Chondrocyte (in vitro differentiated cells): ENCODE data around the gene PGLYRP2. TPM values are rescaled to one million over a fixed set of nuclear protein-coding genes. Genes with fewer than 3 reads are reported as not detected.

Experiments used
- DNase-seq: peaks from one replicate; pipeline ENCODE4 v3.0.0; 2021; ENCODE audit warnings: mixed read lengths, low spot score
- H3K27ac Mint-ChIP-seq: one replicate; pipeline ENCODE4 v1.8.0; 2021; ENCODE audit warnings: mild to moderate bottlenecking, moderate library complexity, mixed read lengths; ENCODE audit not compliant: unreplicated experiment
- H3K27me3 Mint-ChIP-seq: 2 replicates; pipeline ENCODE4 v1.8.0; 2021; ENCODE audit warnings: low read depth, mixed read lengths
- H3K36me3 Mint-ChIP-seq: 2 replicates; pipeline ENCODE4 v1.8.0; 2021; ENCODE audit warnings: low read depth, mixed read lengths
- H3K4me1 Mint-ChIP-seq: 2 replicates; pipeline ENCODE4 v1.8.0; 2021; ENCODE audit warnings: low read depth, mild to moderate bottlenecking, mixed read lengths
- H3K4me3 Mint-ChIP-seq: one replicate; pipeline ENCODE4 v1.8.0; 2021; ENCODE audit warnings: mild to moderate bottlenecking, moderate library complexity, mixed read lengths; ENCODE audit not compliant: unreplicated experiment
- H3K9me3 Mint-ChIP-seq: 2 replicates; pipeline ENCODE4 v1.8.0; 2021; ENCODE audit warnings: low read depth, mixed read lengths
- CTCF ChIP-seq: fragments of 200-600 bp; sonication (generic); IDR thresholded peaks from 2 replicates; pipeline ENCODE4 v1.5.0; 2021; ENCODE audit warnings: antibody characterized with exemption, mild to moderate bottlenecking, moderate library complexity
- total RNA-seq: library from RNA; stranded (reverse); gene quantifications from 3 replicates; pipeline ENCODE4 v1.2.1, GENCODE V29; 2021

Gene PGLYRP2
- total RNA-seq, 1 donor from 2014 or later = not detected

DNA sequence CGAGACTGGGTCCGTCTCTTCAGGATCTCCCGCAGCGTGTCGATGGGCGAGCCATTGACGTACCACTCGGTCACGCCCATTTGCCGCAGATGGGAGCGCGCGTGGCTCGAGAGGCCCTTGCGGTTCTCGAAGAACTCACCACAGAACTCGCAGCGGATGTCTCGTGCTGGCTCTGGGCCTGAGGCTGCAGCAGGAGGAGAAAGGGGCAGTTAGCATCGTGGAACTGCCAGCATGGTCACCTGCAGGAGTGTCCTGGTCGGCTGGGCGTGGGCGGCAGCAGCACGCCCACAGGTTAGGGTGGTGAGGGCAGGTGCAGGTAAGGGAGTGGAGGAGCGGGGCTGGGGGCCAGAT, 52.0 kb downstream of the PGLYRP2 start:
- Mint-ChIP-seq H3K27ac (no peak overlapping the region), H3K36me3 (peaks cover 26% of the 10 kb centered on the region), H3K4me1 (peaks cover 19% of the 10 kb centered on the region), H3K27me3 (no peaks in the 10 kb centered on the region), H3K4me3 (no peak overlapping the region), H3K9me3 (no peaks in the 10 kb centered on the region)
- no peak for DNase-seq
- no peak for TF ChIP-seq CTCF

- Mint-ChIP-seq H3K4me3 (no peak overlapping the region), H3K36me3 (peaks cover 28% of the 10 kb centered on the region), H3K4me1 (peaks cover 17% of the 10 kb centered on the region), H3K27me3 (no peaks in the 10 kb centered on the region), H3K27ac (no peak overlapping the region), H3K9me3 (no peaks in the 10 kb centered on the region)
- DNase-seq = no peak
- TF ChIP-seq CTCF = no peak
Observed at GRCh38 chr19:15426485-15427349, 52.6 kb downstream of the PGLYRP2 start.

GRCh38 chr19:15425321-15425950, 53.9 kb downstream of the PGLYRP2 start:
- Mint-ChIP-seq H3K4me3 (no peak overlapping the region), H3K36me3 (peaks cover 27% of the 10 kb centered on the region), H3K9me3 (no peaks in the 10 kb centered on the region), H3K4me1 (peaks cover 4% of the 10 kb centered on the region), H3K27me3 (no peaks in the 10 kb centered on the region), H3K27ac (no peak overlapping the region)
- no peak for TF ChIP-seq CTCF
- no peak for DNase-seq

GRCh38 chr19:15424692-15425272, 54.5 kb downstream of the PGLYRP2 start:
- DNase-seq = no peak
- TF ChIP-seq CTCF = no peak
- no peaks in the 10 kb centered on the region for H3K9me3 Mint-ChIP-seq
- H3K36me3 Mint-ChIP-seq = peaks cover 26% of the 10 kb centered on the region
- no peak overlapping the region for H3K27ac Mint-ChIP-seq
- H3K4me1 Mint-ChIP-seq = peaks cover 3% of the 10 kb centered on the region
- H3K27me3 Mint-ChIP-seq = no peaks in the 10 kb centered on the region
- no peak overlapping the region for H3K4me3 Mint-ChIP-seq

DNA sequence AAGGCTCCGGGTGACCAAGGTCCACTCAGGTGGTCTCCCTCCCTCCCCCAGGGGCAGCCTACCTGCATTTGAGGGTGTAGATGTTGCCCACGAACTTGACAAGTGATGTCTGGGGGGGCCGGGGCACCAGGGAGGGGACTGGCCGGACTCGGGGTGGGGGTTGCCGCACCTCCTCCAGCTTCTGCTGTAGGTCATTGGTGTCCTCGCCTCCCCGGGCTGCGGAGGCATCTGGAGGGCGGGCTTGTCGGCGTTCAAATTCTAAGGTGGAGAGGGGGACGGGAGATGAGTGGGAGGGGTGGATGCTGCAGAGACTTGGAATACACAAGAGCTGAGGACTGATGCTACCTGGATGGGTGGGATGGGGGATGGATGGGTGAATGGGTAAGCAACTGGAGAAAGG, 55.2 kb downstream of the PGLYRP2 start:
- Mint-ChIP-seq H3K27me3 (no peaks in the 10 kb centered on the region), H3K4me1 (peaks cover 9% of the 10 kb centered on the region), H3K4me3 (no peak overlapping the region), H3K27ac (no peak overlapping the region), H3K36me3 (peaks cover 26% of the 10 kb centered on the region), H3K9me3 (no peaks in the 10 kb centered on the region)
- TF ChIP-seq CTCF = no peak
- no peak for DNase-seq
